ACHN (cell line): Measurements from ENCODE around the gene LIN28B.

Experiments
- DNase-seq: peaks from one replicate; pipeline ENCODE4 v3.0.0-alpha.2; 2015
- in situ Hi-C: cut with HindIII; loops from 2 replicates; pipeline ENCODE4 v1.10.0; 2017; ENCODE audit warnings: low sequenced_read_pairs, low pct_ligation_motif_present, low pct_unique_long_range_greater_than_20kb

LIN28B gene

GRCh38 chr6:105087571-105088211, 130.8 kb downstream of the LIN28B start:
- peak; percentile 50 for DNase-seq
- in situ Hi-C loops, result no loop called here

GRCh38 chr6:105091140-105091829, 134.4 kb downstream of the LIN28B start:
- in situ Hi-C loops, result no loop called here

DNA sequence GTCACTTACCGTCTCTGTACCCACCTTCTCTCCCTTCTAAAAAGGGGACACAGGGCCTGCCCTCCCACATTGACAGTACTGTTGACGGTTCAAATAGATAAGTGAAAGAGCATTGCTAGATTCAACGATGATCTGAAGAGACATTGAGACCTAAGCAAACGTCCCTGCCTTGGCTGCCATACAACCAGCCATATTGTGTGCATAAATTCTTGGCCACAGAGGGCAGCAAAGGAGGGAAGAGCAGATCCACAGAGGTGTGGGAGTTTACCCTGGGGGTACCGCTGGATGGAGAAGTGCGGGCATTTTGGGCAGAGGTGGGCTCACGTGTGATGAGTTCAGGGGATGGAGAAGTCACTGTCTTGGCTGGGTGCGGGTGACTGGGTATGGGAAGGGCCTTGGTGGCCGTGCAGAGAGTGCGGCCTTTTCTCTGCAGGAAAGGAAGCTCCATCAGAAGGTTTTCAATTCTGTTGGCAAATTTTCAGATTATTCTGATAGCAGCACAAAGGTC, 137.3 kb downstream of the LIN28B start:
- in situ Hi-C loops, result no loop called here
- no peak for DNase-seq

More at GRCh38 chr6:105091140-105091829, 134.4 kb downstream of the LIN28B start:
- no peak for DNase-seq

- in situ Hi-C loops, result no loop called here
- no peak for DNase-seq
Measured at GRCh38 chr6:105095139-105095538, 138.2 kb downstream of the LIN28B start.

DNA sequence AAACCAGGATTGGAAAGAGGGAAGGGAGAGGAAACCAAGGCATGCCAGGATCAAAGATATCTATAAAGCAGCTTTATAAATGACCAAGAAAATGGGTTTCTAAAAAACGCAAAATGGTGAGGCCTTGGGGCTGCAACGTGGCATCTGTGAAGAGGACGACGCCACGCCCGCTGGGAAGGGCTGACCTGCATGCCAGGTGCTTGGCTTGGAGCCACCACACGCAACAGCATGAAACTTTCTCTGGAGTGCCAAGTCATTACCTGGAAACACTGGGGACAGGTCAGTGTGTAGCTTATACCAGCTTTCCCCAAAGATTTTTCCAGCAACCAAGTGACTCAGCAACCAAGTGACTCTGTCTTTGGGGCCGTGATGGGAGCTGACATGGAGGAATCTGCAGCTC, 140.4 kb downstream of the LIN28B start:
- in situ Hi-C loops, result no loop called here
- no peak for DNase-seq

GRCh38 chr6:105099371-105099770, 142.5 kb downstream of the LIN28B start:
- DNase-seq, result no peak
- in situ Hi-C loops, result no loop called here

GRCh38 chr6:105102186-105102585, 145.3 kb downstream of the LIN28B start:
- in situ Hi-C loops, result no loop called here

DNA sequence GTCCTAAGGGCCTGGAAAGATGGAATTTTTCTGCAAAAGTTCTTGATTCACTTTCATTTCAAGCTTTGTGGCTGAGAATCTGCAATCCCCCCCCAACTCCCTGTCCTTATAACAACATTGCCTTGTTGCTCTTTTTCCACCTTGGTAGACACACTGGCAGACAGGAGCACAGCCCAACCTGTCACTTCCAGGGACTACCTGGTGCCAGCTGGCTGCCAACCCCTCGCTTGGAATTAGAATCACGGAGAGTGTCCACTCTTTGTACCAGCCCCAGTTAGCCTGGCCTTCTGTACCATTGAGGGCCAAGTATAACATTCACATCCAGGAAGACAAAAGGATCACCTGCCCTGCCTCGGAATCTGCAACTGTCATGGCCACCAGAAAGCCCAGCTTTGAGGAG, 148.2 kb downstream of the LIN28B start:
- DNase-seq, result no peak
- in situ Hi-C loops, result no loop called here

More at GRCh38 chr6:105102186-105102585, 145.3 kb downstream of the LIN28B start:
- DNase-seq, result no peak

- in situ Hi-C loops, result no loop called here
- DNase-seq, result no peak
Measured at GRCh38 chr6:105106260-105106659, 149.4 kb downstream of the LIN28B start.

GRCh38 chr6:105107207-105107606, 150.3 kb downstream of the LIN28B start:
- in situ Hi-C loops, result no loop called here

GRCh38 chr6:105108631-105109262, 151.8 kb downstream of the LIN28B start:
- no peak for DNase-seq
- in situ Hi-C loops, result no loop called here

More at GRCh38 chr6:105107207-105107606, 150.3 kb downstream of the LIN28B start:
- DNase-seq, result no peak

DNA sequence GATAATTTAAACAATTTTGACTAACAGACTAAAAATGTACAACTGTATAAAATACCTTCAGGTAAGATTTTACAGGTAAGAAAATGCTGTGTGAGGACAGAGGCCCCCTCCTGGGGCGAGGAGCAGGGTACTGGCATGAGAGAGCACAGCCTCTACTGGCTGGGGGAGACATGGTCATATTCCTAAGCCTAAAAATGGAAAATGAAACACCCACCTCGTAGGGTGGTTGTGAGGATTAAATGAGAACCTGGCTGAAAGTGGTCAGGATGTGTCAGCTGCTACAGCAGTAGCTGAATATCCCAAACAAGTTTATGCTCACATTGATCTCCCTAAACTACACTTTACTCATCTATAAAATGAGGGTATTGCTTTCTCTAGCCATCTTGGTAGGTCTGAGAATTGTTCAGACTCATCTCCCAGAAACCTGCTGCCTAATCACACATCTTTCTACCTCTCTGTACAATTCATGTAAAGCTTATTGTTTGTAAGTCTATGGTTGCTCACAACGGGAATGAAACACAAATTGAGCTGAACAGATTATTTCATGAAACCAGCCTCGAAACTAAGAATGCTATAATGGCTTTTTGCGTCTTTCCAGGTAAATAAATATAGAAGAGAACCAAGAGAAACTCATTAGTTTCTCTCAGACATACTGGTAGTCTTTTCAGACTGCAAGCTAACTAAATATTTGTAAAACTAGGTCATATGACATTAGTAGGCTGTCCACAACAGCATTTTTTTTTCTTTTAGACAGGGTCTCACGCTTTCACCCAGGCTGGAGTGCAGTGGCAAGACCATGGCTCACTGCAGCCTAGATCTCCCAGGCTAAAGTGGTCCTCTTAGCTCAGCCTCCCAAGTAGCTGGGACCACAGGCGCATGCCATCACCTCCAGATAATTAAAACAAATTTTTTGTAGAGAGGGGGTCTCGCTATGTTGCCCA, 153.3 kb downstream of the LIN28B start:
- no peak for DNase-seq
- in situ Hi-C loops, result no loop called here

DNA sequence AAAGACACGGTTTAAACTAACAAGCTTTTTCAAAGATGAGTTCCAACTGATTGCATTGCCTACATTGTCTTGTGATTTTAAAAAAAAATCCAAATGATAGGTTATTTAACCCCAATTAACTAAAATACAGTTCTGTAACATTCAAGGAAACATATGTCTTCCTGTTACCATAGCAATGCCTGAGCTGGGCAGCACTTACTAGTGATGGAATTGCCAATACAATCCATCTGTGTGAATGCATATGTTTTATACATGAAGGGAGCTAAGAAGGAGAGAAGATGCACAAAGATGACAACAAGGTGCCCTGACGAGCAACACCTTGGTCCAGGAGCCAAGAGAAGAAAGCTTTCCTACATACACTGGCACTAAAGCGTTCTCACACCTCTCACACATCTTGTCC, 154.2 kb downstream of the LIN28B start:
- DNase-seq, result no peak
- in situ Hi-C loops, result no loop called here

DNA sequence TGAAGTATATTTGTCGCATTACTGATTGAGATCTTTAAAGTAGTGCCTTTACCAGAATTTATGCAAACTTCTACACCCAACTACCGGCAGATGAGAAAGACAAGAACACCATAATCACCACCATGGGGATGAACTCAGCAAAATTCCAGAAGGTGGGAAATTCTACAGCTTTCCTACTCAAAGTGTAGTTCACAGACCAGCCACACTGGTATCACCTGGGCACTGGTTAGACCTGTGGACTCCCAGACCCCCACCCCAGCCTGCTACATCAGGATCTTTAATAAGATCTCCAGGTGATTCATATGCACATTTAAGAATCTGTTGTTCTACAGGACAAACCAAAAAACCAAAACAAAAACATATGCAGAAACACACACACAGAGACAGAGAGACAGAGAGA, 155.0 kb downstream of the LIN28B start:
- no peak for DNase-seq
- in situ Hi-C loops, result no loop called here

DNA sequence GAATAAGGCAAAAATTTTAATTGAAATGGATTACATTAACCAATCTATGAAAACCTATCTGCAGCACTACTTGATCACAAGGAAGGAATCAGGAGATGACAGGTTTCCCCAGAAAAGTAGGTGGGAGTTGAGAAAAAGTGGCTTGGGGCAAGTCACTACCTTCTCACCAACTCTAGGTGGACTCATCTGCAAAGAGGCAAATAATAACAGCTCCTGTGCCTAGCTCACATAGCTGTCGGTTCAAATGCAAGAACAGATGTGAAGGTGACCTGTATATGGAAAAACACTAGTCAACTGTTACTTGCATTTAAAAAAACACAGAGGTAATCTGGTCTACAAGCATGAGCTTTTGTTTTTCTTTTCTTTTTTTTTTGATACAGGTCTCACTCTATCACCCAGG, 155.7 kb downstream of the LIN28B start:
- in situ Hi-C loops, result no loop called here

GRCh38 chr6:105113422-105113821, 156.5 kb downstream of the LIN28B start:
- in situ Hi-C loops, result no loop called here
- no peak for DNase-seq

More for the DNA sequence above, 155.7 kb downstream of the LIN28B start:
- no peak for DNase-seq

DNA sequence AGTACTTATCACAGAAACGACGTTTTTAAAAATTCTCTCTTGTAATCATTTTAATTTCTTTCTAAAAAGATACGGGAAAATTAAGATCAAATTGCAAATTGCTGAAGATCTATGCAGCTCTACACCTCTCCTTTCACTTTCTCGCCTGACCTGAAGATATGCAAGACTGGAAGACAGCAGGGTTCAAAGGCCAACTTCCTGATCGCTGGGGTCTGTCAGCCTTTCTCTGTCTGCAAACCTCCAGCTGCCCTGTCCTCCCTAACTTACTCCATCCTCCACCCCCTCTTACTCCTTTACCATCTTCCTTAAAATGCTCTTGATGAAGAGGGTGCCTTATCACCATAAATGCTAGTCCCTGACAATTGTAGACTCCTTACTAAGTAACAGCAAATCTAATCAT, 159.2 kb downstream of the LIN28B start:
- no peak for DNase-seq
- in situ Hi-C loops, result no loop called here

GRCh38 chr6:105120570-105120969, 163.7 kb downstream of the LIN28B start:
- in situ Hi-C loops, result no loop called here
- no peak for DNase-seq

- in situ Hi-C loops, result no loop called here
- no peak for DNase-seq
Measured at GRCh38 chr6:105121981-105122380, 165.1 kb downstream of the LIN28B start.
